ENCODE results near the gene EIF4G3.
"Not testable (repeated sequence)": the region's sequence is repeated elsewhere in the genome, so short reads cannot be mapped to it uniquely, and the experiment has no call there.

The EIF4G3 gene

DNA sequence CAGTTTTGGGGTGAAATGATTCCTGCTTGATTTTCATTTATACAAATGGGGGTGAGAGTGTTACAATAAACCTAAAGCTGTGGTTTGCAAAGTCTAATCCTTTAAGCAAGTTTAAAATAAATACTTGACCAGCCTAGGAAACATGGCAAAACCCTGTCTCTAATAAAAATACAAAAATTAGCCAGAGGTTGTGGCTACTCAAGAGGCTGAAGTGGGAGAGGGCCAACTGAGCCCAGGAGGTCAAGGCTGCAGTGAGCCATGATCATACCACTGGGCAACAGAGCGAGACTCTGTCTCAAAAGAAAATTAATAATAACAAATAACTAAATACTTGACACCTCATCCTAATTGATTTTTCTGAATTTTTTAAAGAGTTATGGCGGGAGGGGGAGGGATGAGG lies 110.8 kb downstream of the EIF4G3 start:
- DNase-seq (ENCODE audit: low spot score): no peak

DNA sequence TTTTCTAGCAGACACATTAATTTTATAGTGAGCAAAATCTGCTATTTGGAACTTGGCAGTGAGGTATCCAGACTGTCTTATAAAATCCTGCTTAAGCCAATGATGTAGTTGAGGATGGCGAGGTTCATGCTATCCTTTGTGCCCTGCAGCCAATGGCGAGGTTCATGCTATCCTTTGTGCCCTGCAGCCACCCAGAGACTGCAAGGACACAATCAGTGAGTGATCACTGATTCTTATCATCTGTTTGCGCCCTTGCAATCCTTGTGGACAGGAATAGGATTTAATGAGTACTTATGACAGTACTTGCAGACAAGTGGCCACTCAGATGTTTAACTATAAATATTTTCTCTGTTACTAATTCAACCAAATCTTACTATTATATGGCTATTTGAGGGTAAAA lies 112.6 kb downstream of the EIF4G3 start:
- no peak for DNase-seq (ENCODE audit: low spot score)

DNA sequence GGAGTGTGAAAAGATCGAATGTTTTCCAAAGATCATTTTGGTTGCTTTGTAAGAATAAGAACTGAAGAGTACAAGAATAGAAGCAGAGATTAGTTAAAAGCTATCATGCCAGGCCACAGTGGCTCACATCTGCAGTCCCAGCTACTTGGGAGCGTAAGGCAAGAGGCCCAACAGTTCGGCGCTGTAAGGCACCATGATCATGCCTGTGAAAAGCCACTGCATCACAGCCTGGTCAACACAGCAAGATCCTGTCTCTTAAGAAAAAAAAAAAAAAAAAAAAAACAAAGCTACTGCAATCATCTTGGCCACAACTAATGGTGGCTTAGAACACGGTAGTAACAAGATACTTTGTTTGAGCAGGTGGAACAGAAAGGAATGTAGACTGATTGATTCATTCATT lies 116.2 kb downstream of the EIF4G3 start:
- DNase-seq (ENCODE audit: low spot score): no peak

DNA sequence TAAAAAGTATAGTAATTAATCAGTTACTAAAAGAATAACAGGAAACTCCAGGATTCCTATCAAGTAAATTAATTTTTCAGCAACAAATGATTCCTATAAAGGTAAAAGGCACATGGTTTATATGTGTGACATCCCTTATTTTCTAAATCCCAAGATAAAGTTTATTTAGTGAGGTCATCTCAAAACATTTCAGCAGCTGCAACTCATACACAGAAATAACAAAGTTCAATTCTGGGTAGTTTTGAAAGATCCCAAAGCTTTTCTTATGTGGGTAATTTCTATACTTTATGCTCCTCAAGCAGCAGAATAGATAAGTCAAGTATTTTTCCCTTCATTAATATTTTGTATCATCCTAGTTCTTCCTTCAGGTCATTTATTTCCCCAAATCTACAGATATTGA lies 117.7 kb downstream of the EIF4G3 start:
- DNase-seq (ENCODE audit: low spot score): no peak

DNA sequence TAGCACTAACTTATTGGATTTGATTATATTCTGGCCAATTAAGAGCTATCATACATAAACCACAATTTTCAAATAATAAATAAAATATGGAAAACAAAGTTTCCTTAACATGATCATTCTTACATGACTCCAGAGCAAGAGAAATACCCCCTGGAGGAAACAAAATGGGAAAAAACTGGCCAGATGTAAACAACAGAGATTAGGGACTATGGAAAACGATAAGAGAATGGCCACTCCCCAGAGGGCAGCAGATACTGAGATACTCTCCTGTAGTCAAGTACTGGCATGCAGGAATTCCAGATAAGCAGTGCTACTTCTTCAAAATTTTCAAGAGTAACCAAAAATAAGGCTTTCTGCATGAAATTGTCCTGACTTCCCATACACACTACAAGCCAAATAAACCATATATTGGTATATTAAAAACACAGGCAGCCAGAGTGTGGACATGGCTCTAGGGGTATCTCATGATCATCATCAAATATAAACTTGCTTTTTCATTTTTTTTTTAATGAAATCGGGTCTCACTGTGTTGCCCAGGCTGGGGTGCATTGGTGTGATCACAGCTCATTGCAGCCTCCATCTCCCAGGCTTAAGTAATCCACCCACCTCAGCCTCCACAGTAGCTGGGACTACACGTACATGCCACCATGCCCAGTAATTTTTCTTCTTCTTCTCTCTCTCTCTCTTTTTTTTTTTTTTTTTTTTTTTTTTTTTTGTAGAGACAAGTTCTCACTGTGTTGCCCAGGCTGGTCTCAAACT lies 118.5 kb downstream of the EIF4G3 start:
- no peak for DNase-seq (ENCODE audit: low spot score)

DNA sequence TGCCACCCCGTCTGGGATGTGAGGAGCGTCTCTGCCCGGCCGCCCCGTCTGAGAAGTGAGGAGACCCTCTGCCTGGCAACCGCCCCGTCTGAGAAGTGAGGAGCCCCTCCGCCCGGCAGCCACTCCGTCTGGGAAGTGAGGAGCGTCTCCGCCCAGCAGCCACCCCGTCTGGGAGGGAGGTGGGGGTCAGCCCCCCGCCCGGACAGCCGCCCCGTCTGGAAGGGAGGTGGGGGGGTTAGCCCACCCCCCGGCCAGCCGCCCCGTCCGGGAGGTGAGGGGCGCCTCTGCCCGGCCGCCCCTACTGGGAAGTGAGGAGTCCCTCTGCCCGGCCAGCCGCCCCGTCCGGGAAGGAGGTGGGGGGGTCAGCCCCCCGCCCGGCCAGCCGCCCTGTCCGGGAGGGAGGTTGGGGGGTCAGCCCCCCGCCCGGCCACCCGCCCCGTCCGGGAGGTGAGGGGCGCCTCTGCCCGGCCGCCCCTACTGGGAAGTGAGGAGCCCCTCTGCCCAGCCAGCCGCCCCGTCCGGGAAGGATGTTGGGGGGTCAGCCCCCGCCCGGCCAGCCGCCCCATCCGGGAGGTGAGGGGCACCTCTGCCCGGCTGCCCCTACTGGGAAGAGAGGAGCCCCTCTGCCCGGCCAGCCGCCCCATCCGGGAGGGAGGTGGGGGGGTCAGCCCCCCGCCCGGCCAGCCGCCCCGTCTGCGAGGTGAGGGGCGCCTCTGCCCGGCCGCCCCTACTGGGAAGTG lies 123.3 kb downstream of the EIF4G3 start:
- DNase-seq (ENCODE audit: low spot score): not testable (repeated sequence)

DNA sequence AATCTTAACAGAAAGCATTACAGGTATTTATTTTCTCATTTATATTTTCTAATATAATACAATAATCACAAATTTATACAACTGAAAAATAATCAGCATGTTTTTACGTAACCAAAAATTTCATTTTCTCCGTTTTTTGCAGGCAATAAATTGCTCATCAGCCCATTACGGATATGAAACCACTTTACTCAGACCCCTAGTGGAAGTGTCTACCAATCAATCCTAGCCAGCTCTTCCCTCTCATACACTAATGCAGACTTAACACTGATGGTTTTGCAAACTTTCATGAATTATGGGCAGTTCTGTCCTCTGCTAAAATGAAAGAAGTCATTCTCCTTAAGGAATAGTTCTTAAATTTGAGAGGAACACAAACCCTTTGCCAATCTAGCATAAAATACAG lies 124.7 kb downstream of the EIF4G3 start:
- no peak for DNase-seq (ENCODE audit: low spot score)

DNA sequence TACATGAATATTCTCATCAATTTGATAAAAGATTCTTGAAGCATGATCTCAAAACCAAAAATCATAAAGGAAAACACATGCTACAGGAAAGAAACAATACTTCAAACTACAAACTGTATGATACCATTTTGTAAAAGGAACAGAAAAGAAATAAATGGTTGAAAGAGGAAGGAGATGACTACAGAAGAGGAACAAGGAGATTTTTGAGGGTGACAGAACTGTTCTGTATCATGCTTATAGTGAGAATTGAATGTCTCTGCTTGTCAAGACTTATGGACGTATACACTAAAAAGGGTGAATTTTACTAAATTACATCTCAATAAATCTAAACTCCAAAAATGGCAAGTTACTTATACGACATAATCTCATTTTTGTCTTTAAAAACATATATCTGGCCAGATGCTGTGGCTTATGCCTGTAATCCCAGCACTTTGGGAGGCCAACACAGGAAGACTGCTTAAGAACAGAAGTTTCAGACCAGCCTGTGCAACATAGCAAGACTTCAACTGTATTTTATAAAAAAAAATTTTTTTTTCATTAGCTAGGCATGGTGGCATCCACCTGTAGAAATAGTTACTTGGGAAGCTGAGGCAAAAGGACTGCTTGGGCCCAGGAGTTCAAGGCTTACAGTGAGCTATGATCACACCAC lies 125.4 kb downstream of the EIF4G3 start:
- DNase-seq (ENCODE audit: low spot score): no peak

DNA sequence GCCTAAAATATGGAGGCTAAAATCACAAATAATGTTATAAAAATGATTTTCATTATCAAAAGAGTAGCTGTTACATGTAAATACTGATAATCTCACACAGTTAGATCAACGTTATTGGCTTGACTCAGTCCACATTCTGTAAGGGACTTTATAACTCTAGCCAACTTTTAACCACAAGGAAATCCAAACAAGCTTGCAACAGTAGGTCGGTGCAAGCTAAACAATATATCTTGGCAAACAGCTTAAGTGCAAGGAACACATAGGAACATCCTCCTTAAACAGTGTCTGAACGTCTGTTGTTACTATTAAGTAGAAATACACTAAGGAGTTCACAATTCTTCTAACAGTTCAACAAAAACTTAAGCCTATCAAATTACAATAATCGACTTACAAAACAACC lies 126.7 kb downstream of the EIF4G3 start:
- DNase-seq (ENCODE audit: low spot score): no peak

DNA sequence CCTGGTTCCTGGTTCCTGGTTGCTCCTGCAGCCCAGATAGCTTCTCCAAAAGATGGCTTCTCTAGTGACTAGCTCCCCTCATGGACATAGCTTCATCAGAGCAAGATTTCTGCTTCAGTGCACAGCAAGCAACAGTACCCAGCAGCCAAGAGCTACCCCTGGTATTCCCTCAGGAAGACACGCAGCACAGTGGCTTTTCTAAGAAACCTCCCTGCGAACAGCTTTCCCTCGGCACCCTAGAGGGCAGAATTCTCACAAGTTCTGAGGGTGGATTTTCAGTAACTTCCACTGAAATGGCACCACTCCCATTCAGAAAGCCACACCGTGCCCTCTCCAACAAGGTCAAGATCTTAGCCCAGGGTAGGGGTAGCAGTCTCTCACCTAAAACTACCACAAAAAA lies 128.2 kb downstream of the EIF4G3 start:
- no peak for DNase-seq (ENCODE audit: low spot score)

DNA sequence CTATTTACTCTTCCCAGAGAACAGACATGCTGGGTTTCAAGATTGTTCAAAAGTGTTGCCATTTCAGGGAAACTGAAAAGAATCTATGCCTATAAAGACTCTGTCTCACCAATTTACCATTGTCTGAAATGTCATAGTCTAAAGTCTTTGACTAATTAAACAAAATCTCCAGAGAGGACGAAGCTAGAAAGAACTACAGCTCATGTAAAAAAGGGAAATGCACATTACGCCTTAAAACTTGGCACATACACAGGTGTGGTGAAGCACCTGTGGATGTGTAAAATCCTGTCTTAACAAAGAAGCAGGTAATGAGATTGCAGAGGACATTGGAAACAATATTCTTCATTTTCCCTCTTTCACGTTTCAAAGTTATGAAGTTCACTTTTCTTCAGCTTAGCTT lies 130.6 kb downstream of the EIF4G3 start:
- DNase-seq (ENCODE audit: low spot score): no peak

DNA sequence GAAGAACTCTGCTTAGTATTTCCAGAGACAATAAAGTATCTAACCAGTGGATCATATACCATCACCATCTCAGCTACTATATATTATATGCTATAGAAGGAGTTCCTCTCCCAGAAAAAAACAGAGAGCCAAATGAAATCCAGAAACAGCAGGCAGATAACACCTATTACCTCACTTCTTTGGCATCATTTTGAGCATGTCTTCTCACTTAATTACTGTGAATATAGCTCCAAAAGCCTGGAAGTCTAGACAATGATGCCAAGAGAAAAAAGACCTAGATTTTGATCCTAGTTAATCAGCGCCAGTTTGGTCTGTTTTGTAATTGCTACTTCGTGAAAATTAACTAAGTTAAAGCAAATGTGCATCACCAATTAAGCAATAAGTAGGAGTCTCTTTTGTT lies 131.3 kb downstream of the EIF4G3 start:
- no peak for DNase-seq (ENCODE audit: low spot score)

DNA sequence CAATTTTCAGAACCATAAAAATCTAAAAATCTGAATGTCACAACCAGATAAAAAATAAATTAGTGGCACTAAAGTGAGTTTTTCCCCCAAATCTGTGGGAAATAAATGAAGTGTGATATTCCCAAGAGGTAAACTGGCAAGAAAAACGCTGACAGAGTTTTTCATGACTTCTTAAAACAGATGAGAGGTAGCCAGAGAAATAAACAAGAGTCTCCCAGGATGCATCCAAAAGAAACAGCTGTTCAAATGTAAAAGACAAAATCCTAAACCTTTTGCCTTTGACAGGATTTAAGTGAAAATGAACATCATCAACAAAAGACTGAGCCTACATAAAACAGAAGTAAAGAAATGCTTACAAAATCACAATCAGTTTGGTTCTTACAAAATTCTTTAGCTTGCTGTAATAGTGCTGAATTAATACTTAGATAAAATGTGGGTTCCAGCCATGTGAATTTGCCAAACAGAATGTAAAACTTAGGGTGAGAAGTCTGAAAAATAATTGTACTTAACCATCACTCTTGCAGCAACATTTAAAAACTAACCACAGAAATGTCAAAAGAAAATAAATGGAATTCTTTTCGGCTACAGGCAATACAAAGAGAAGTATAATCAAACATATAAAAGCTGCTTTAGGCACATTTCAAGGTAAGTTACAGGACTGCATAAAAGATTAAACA lies 133.6 kb downstream of the EIF4G3 start:
- DNase-seq (ENCODE audit: low spot score): no peak

DNA sequence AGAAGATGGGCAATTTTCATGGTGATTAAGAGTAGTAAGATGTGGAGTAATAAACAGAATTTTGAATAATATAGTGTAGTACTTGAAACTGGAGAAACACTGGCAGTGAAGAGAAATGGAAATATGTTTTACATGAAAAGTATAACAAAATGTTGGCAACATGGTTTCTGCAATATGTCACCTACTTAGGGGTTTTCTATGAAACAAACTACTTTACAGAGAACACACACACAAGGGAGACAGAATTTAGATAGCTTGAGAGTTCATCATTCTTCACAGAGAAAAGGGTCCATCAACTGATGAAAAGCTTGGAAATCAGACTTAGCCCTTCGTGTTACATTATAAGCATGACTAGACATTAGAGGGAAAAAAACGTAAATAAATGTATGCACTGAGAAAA lies 135.2 kb downstream of the EIF4G3 start:
- DNase-seq (ENCODE audit: low spot score): no peak

DNA sequence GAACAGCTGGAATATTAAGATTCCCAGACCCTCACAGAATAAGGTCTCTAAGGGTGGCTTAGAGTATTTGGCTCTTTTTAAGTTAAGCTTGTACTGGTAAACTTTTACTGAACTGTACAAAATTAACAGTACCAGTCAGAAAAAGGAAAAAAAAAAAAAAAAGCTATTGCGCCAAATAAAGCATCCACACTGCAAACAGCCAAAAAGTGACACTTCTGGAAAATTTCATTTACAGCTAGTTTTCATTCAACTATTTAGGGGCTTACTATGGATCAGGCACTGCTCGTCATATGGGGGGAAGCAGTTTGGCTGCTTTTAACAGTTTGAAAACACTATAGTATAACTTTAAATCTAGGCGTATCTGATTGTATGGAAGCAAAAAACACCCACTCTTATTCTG lies 139.6 kb downstream of the EIF4G3 start:
- DNase-seq (ENCODE audit: low spot score): no peak

DNA sequence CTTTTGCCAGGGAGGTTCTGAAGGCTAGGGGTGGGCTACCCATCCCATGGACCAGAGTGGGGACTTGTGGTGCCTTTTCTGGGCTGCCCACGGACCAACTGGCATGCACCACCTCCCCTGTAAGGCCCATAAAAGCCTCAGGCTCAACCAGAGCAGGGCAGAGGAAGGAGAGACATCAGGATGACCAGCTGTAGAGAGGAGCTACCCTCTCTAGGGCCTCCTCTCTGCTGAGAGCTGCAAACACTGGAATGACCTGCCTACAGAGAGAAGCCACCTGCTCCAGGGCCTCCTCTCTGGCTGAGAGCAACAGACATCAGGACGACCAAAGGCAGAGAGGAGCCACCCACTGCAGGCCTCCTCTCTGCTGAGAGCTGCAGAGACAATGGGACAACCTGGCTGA lies 140.9 kb downstream of the EIF4G3 start:
- DNase-seq (ENCODE audit: low spot score): no peak

DNA sequence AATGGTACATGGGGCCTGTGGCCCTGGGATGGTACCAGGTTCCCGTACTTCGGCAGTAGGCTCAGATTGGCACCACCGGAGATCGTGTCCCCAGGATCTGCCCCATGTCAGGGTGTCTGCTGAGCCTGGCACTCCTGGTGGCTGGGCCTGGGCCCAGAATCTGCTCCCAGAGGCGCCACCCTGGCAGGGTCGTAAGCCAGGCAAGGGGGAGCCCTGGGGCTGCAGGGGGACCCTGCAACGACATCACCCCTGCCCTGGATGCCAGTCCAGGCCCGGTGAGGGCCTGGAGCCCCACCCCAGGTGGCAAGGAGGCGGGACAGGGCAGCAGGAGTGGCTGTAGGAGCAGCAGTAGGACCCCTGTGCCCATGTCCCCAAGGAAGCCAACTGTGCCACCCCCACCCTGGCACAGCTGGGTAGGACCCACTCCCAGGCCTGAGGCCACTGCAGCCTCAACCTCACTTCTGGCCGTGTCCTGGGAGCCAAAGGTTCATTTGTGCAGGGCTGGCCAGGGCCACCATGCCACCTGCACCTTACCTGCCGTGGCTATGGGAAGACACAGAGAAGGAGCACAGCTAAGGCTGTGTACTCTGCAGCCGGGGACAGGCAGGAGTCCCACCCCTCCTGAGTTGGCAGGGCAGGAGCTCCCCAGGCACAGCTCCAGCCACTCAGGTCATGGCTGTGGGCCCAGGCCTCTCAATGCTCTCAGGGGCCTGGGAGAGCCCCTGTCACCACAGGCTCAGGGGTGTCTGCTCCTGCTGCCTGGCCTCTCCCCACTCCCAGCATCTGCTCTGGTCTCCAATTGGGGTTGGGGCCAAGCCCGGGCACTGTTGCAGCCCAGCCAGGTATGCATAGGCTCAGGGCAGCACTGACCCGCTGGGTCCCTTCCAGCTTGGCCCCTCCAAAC lies 141.7 kb downstream of the EIF4G3 start:
- no peak for DNase-seq (ENCODE audit: low spot score)

DNA sequence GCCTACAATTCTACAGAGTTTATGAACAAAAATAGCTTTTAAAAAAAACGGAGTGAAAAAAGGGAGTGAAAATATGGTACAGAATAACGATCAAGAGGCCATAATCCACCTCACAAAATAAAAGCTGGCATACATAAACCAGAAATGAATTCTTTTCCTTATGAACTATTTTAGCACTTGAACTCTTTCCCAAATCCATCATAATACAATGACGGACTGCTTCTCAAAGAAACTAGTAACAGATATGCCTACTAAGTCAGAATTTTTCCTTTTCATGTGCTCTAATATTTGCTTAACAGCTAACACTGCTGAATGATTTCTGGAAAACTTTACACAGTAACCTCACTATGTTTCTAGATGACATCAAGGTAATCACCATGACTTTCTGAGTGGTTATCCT lies 144.0 kb downstream of the EIF4G3 start:
- DNase-seq (ENCODE audit: low spot score): no peak

DNA sequence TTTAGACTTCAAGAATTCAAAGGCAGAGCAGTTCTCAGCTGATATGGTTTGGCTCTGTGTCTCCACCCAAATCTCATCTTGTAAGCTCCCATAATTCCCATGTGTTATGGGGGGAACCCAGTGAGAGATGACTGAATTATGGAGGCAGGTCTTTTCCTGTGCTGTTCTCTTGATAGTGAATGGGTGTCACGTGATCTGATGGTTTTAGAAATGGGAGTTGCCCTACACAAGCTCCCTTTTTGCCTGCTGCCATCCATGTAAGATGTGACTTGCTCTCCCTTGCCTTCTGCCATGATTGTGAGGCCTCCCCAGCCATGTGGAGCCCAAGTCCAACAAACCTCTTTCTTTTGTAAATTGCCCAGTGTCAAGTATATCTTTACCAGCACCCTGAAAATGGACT lies 146.5 kb downstream of the EIF4G3 start:
- DNase-seq (ENCODE audit: low spot score): no peak

DNA sequence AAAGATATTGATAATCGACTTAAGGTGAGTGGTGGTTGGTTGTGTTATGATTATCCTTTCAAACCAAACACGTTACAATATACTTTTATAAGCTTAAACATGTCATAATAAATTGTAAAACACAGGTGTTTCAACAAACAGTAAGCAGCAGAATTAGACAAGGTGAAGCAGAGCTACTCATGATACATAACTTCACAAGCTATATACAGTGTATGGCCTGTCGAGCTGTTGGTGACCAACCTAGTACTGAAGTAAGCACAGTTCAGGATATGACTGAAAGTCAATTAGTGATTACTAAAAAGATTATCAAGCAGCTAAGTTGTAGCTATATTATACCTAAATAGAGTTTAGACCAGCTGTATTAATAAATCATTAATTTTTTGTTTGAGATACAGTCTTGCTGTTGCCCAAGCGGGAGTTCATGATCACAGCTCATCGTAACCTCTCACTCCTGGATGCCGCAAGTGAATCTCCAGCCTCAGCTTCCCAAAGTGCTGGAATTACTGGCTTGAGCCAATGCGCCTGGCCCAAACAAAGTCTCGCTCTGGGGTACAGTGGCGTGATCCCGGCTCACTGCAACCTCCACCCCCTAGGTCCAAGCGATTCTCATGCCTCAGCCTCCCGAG lies 148.1 kb downstream of the EIF4G3 start:
- no peak for DNase-seq (ENCODE audit: low spot score)

DNA sequence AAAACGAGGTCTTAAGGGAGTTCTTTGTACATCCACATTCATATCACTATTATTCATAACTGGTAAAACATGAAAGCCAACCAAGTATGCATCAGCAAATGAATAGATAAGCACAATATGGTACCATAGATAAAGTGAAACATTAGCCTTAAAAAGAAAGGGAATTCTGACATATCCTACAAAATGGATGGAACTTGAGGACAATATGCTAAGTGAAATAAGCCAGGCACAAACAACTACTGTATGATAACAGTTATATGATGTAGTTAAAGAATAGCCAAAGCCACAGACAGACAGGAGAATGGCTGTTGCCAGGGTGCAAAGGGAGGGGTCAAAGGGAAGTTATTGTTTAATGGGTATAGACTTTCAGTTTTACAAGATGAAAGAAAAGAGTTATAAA lies 148.9 kb downstream of the EIF4G3 start:
- DNase-seq (ENCODE audit: low spot score): no peak
